Ureter (tissue), 1 donor: Measurements from ENCODE around the gene TRIM33. TPM values are rescaled to one million over a fixed set of nuclear protein-coding genes. Genes with fewer than 3 reads are reported as not detected.

Experiments
- DNase-seq: peaks from one replicate; pipeline ENCODE4 v3.0.0-alpha.2; 2020; ENCODE audit warnings: low spot score
- total RNA-seq: library from RNA; stranded (reverse); gene quantifications from one replicate; pipeline ENCODE4 v1.2.4, GENCODE V29; 2023
- donor health status: DM: yes; HTN: yes; CAD: no.

The TRIM33 gene
- total RNA-seq, 1 donor from 2014 or later, result 78.5 TPM

DNA sequence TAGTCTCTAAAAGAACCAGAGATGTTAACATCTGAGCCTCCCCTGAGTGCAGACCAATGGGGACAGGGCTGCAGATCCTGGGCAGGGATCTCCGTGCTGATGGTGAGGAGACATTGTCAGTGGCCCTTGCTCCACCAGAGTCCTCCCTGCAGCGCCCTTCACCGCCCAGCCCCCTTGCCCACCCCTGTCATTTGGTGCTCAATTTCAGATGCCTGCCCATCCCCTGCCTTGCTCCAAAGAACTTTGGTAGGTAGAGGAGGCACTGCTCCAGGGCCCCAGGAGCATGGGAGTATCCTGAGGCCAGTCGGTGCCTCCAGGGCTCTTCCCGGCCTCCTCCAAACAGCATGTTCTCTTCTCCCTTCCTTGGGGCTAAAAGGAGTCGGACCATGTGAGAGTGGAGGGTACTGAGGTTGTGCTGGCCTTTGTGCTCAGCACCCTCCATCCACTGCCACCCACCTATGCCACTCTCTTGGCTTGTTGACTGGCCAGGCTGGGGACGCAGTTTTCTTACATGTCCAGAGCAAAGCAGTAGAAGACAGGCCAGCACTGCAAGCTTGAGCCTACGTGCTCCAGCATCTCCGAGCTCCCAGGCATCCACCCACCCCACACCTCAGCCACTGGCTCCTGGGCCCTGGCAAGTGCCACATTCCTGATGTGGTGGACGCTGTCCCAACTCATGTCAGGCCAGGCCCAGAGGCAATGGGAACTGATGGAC, 160.1 kb downstream of the TRIM33 start:
- no peak for DNase-seq

GRCh38 chr1:114349891-114350605, 161.0 kb downstream of the TRIM33 start:
- no peak for DNase-seq

DNA sequence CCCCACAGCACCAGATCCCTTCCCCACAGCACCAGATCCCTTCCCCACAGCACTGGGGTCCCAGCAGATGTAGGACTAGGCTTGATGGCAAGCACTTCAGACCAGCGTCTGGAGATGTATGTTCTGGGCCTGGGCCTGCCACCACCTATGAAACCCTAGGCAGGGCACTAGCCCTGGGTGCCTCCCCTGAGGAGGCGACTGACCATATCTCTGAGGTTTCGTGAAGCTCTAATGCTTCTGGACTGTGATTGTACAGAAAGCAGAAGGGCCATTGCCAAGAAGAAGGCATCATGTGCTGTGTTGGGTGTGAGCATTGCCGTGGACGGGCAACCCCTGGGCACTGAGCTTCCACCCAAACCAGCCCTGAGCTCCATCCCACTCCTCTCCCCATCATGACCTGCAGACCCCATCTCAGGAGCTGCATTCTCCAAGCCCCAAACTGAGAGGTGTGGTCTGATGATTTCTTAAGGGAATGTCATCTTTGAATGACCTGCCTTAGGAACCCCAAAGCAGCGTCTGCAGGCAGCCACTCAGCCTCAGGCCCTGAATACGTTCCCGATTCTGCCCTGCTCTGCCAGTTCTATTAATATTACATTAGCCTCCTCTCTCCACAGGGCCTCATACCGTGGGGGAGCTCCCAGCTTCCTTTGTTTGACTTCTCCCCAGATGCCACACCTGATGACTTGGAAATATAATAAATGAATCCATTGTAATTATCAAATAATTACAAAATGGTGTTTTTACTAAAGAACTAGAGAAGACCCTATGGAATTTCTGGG, 163.4 kb downstream of the TRIM33 start:
- no peak for DNase-seq

GRCh38 chr1:114346480-114347029, 164.4 kb downstream of the TRIM33 start:
- DNase-seq, result peak; percentile 96

DNA sequence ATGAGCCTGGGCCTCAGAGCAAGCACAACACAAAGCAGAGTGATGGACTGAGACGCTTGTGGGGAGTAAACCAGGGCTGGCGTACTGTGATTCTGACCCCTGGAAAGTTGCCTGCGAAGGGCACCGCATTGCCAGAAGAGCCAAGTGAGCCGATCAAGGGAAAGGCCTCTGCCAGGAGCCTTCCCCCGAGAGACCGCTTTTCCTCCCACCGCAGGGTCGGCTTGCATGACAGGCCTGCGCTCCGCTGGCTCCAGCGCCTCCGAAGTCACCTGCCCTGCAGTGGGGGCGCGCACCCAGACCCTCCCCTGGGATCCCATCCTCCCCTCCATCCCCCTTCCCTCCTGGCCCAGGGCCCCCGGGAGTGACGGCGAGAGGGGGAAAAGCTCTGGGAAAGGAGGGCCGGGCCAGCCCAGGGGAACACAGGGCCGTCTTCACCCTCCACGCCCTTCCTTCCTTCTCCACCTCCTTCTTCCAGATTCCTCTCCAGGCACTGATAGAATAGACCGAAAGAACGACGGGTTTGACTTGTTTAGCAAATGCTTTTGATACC, 165.0 kb downstream of the TRIM33 start:
- no peak for DNase-seq

- DNase-seq, result no peak
Observed at GRCh38 chr1:114344656-114345055, 166.3 kb downstream of the TRIM33 start.

Other genes starting within 250 kb of the TRIM33 start
- gene BCAS2, start 70.4 kb upstream of the TRIM33 start, total RNA-seq, result 46.0 TPM
- 8.4 TPM for gene DENND2C, start 158.8 kb upstream of the TRIM33 start, total RNA-seq
- gene AMPD1, start 184.3 kb upstream of the TRIM33 start, total RNA-seq, result 0.86 TPM
- 21.7 TPM for gene NRAS, start 205.6 kb upstream of the TRIM33 start, total RNA-seq
- gene CSDE1, start 246.8 kb upstream of the TRIM33 start, total RNA-seq, result 612 TPM